K562 (cell line): Measurements from ENCODE around the gene LRP2BP. TPM values are rescaled to one million over a fixed set of nuclear protein-coding genes. Genes with fewer than 3 reads are reported as not detected.

Source experiments
- FUS ChIP-seq: fragments of 200-400 bp; formaldehyde crosslinking; optimal IDR thresholded peaks from 2 replicates; pipeline ENCODE3; 2017; ENCODE audit warnings: low read depth, low read length
- HNRNPL ChIP-seq: fragments of 200-400 bp; formaldehyde crosslinking; IDR thresholded peaks from 2 replicates; pipeline ENCODE4 v1.6.1; 2017; ENCODE audit warnings: low read depth, mild to moderate bottlenecking, low read length
- ILK ChIP-seq: fragments of 450-650 bp; IDR thresholded peaks from 2 replicates; pipeline ENCODE4 v1.6.1; 2016; ENCODE audit warnings: missing genetic modification characterization, low read depth, mild to moderate bottlenecking, missing compliant biosample characterization, moderate library complexity, borderline replicate concordance
- NFE2L1 ChIP-seq: fragments of 450-650 bp; IDR thresholded peaks from 2 replicates; pipeline ENCODE4 v1.6.1; 2016; ENCODE audit warnings: missing genetic modification characterization, low read depth, mild to moderate bottlenecking, missing compliant biosample characterization, moderate library complexity, borderline replicate concordance
- SIN3B ChIP-seq: fragments of 450-650 bp; IDR thresholded peaks from 2 replicates; pipeline ENCODE4 v1.6.1; 2017; ENCODE audit warnings: low read depth, mild to moderate bottlenecking, moderate library complexity
- polyA plus RNA-seq, 8 experiments: library from polyadenylated mRNA; depleted of rRNA in 4 of 8; stranded (reverse) in 5 of 8; unstranded in 3 of 8; fragments of >200 nt; fragmentation: Nextera tagmentation in 2 of 8; fragmentation: Illumina TruSeq in 1 of 8; extraction: Ambion mirVana in 2 of 8; extraction: Trizol in 1 of 8; gene quantifications; 2 replicates each; pipeline versions ENCODE4 v1.2.1 to v1.2.3, GENCODE V29; 2011 to 2014; ENCODE audit warnings: inconsistent platforms in 1 of 8, missing spikeins in 1 of 8
- total RNA-seq, 7 experiments: library from RNA; depleted of rRNA in 6 of 7; stranded (reverse); fragments of >200 nt in 6 of 7; fragmentation: Illumina TruSeq in 2 of 7; extraction: Trizol in 2 of 7; gene quantifications; 2 replicates each; pipeline versions ENCODE4 v1.2.1 to v1.2.3, GENCODE V29; 2011 to 2021; ENCODE audit warnings: low replicate concordance in 1 of 7
- TF ChIP-seq, protein P1 (sequence below): fragments of 250-450 bp; sonication (Bioruptor Pico); IDR thresholded peaks from 2 replicates; pipeline ENCODE4 v1.5.0; 2021; ENCODE audit warnings: mild to moderate bottlenecking, borderline replicate concordance

Gene LRP2BP
- total and polyA plus RNA-seq, 9 of the 15 experiments (the other 6 are each of a cell fraction or from before 2014, with no cell fraction given), result 0.42 to 2.1 (median 0.62) TPM

- TF ChIP-seq, protein P1, sequence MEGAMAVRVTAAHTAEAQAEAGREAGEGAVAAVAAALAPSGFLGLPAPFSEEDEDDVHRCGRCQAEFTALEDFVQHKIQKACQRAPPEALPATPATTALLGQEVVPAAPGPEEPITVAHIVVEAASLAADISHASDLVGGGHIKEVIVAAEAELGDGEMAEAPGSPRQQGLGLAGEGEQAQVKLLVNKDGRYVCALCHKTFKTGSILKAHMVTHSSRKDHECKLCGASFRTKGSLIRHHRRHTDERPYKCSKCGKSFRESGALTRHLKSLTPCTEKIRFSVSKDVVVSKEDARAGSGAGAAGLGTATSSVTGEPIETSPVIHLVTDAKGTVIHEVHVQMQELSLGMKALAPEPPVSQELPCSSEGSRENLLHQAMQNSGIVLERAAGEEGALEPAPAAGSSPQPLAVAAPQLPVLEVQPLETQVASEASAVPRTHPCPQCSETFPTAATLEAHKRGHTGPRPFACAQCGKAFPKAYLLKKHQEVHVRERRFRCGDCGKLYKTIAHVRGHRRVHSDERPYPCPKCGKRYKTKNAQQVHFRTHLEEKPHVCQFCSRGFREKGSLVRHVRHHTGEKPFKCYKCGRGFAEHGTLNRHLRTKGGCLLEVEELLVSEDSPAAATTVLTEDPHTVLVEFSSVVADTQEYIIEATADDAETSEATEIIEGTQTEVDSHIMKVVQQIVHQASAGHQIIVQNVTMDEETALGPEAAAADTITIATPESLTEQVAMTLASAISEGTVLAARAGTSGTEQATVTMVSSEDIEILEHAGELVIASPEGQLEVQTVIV (CRISPR knock-in tag), result no peak
- TF ChIP-seq HNRNPL, result no peak
- TF ChIP-seq FUS, result peak; percentile 35
- TF ChIP-seq SIN3B, result 0 out of 2 replicates have a peak, but pooled peaks have one; percentile 19
- TF ChIP-seq ILK (tag), result no peak
- no peak for TF ChIP-seq NFE2L1 (tag)
These were observed 30.1 kb upstream of the LRP2BP start, which contains the start of gene UFSP2 (continued) for GRCh38 chr4:185425647-185426352.
